Mucosa of descending colon (tissue), 3 donors: ENCODE measurements around the gene MYO19. TPM values are rescaled to one million over a fixed set of nuclear protein-coding genes. Genes with fewer than 3 reads are reported as not detected.
"Not testable (repeated sequence)": the region's sequence is repeated elsewhere in the genome, so short reads cannot be mapped to it uniquely, and the experiment has no call there.

Experiments used
- ATAC-seq: fragments of 200-7000 bp; cut with Tn5 transposase; one replicate; pipeline ENCODE4 v1.9.1; 2020; ENCODE audit warnings: mild to moderate bottlenecking, moderate library complexity
- DNase-seq, 3 donors: peaks; one replicate each; pipeline ENCODE4 v3.0.0-alpha.2; 2020
- H3K36me3 ChIP-seq: fragments of 200-600 bp; one replicate; pipeline ENCODE4 v1.8.0; 2021; ENCODE audit warnings: low read depth, mild to moderate bottlenecking
- H3K4me1 ChIP-seq: fragments of 200-600 bp; one replicate; pipeline ENCODE4 v1.8.0; 2021; ENCODE audit warnings: low read depth, mild to moderate bottlenecking
- H3K4me3 ChIP-seq: fragments of 200-600 bp; one replicate; pipeline ENCODE4 v1.8.0; 2021; ENCODE audit warnings: mild to moderate bottlenecking
- H3K9me3 ChIP-seq: fragments of 200-600 bp; one replicate; pipeline ENCODE4 v1.8.0; 2021; ENCODE audit warnings: mild to moderate bottlenecking
- CTCF ChIP-seq: fragments of 200-600 bp; IDR thresholded peaks from one replicate; pipeline ENCODE4 v1.8.0; 2022; ENCODE audit warnings: antibody characterized with exemption, mild to moderate bottlenecking
- intact Hi-C, 2 donors: fragments of 100-400 bp; cut with DNase I in 1 of 2; cut with micrococcal nuclease in 1 of 2; formaldehyde crosslinking; loops; one replicate each; pipeline versions ENCODE4 v1.11.0 to v1.11.1; 2022; cut with DNase I, micrococcal nuclease
- total RNA-seq, 3 donors: library from RNA; stranded (reverse); fragmentation: NEBNext Ultra II Directional in 2 of 3; extraction: Animal tissue kit (Norgen Biotek cat#: 25700) in 2 of 3; gene quantifications; one replicate each; pipeline versions ENCODE4 v1.2.1 to v1.2.4, GENCODE V29; 2021 to 2023
- donor health status: DM: no; HTN: no; CAD: no; lungs with moderate emphysema.
- donor health status: DM: no; HTN: no; CAD: no.
- donor health status: DM: no; HTN: yes; CAD: no.

The MYO19 gene
- total RNA-seq, 3 donors from 2014 or later, result 67.5 to 103 (median 93.4) TPM

GRCh38 chr17:36493956-36494355, 40.7 kb downstream of the MYO19 start:
- intact Hi-C loops, result no loop called here
- Histone ChIP-seq H3K36me3 (peaks cover 25% of the 10 kb centered on the region), H3K9me3 (no peaks in the 10 kb centered on the region), H3K4me3 (no peak overlapping the region), H3K4me1 (no peaks in the 10 kb centered on the region)
- no peak for DNase-seq
- no peak for TF ChIP-seq CTCF
- no peak for ATAC-seq

GRCh38 chr17:36486204-36487194, 48.2 kb downstream of the MYO19 start, which contains the start of gene ZNHIT3:
Gene ZNHIT3 (plus strand): TSS chr17:36486681. CDS start chr17:36486700, 19 bp downstream.
- no peaks in the 10 kb centered on the region for H3K36me3 ChIP-seq
- ATAC-seq (peak; percentile 97), DNase-seq (peak; percentile 91 to 97 (median 92))
- H3K4me1 ChIP-seq, result peaks cover 16% of the 10 kb centered on the region
- H3K9me3 ChIP-seq, result no peaks in the 10 kb centered on the region
- no peak for TF ChIP-seq CTCF
- intact Hi-C loops, result no loop called here
- peak within 1 kb of the TSS; percentile 99 for H3K4me3 ChIP-seq

GRCh38 chr17:36485805-36486203, 48.9 kb downstream of the MYO19 start:
- H3K4me3 ChIP-seq, result no peak overlapping the region
- TF ChIP-seq CTCF, result no peak
- H3K4me1 ChIP-seq, result peaks cover 16% of the 10 kb centered on the region
- H3K9me3 ChIP-seq, result no peaks in the 10 kb centered on the region
- no peaks in the 10 kb centered on the region for H3K36me3 ChIP-seq
- intact Hi-C loops, result no loop called here
- DNase-seq (no peak), ATAC-seq (no peak)

DNA sequence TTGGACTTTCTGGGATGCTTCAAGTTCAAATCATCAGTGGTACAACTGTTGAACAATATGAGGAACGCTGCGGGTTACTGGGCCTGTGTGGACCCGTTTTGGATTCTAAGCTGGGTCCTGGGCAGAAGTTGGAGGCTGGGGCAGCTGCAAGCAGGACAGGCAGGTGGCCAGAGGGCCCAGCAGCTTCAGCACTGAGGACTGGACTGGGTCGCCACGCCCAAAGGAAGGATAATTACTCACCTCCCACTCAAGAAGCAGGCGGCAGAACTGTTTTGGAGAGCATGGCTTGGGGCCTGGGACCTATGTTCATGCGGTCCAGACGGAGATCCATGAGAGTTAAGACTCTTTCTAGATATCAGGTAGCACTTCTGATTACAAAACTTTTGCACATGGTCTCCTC, 49.6 kb downstream of the MYO19 start:
- DNase-seq, result no peak
- H3K9me3 ChIP-seq, result no peaks in the 10 kb centered on the region
- peaks cover 16% of the 10 kb centered on the region for H3K4me1 ChIP-seq
- intact Hi-C loops, result no loop called here
- TF ChIP-seq CTCF, result no peak
- no peaks in the 10 kb centered on the region for H3K36me3 ChIP-seq
- no peak overlapping the region for H3K4me3 ChIP-seq
- ATAC-seq, result no peak

DNA sequence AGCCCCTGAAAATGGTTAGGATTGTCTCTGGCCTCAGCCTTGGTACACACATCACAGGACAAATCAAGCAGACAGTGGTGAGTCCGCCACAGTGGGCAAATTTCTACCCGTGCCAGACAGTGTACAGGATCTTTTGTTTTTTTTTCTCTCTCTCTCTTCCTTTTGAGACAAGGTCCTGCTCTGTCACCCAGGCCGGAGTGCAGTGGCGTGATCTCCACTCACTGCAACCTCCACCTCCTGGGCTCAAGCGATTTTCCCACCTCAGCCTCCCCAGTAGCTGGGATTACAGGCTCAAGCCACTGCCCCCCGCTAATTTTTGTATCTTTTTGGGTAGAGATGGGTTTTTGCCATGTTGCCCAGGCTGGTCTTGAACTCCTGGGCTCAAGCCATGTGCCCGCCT, 50.6 kb downstream of the MYO19 start:
- H3K36me3 ChIP-seq, H3K4me3 ChIP-seq, intact Hi-C loops, DNase-seq, ATAC-seq, H3K9me3 ChIP-seq: not testable (repeated sequence)
- peaks cover 16% of the 10 kb centered on the region for H3K4me1 ChIP-seq
